ENCODE data around the gene WNT11. TPM values are rescaled to one million over a fixed set of nuclear protein-coding genes. Genes with fewer than 3 reads are reported as not detected.
"Not testable (repeated sequence)": the region's sequence is repeated elsewhere in the genome, so short reads cannot be mapped to it uniquely, and the experiment has no call there.

The WNT11 gene
- total RNA-seq, 4 donors from 2014 or later, result 6.6 to 7.5 (median 6.9) TPM

DNA sequence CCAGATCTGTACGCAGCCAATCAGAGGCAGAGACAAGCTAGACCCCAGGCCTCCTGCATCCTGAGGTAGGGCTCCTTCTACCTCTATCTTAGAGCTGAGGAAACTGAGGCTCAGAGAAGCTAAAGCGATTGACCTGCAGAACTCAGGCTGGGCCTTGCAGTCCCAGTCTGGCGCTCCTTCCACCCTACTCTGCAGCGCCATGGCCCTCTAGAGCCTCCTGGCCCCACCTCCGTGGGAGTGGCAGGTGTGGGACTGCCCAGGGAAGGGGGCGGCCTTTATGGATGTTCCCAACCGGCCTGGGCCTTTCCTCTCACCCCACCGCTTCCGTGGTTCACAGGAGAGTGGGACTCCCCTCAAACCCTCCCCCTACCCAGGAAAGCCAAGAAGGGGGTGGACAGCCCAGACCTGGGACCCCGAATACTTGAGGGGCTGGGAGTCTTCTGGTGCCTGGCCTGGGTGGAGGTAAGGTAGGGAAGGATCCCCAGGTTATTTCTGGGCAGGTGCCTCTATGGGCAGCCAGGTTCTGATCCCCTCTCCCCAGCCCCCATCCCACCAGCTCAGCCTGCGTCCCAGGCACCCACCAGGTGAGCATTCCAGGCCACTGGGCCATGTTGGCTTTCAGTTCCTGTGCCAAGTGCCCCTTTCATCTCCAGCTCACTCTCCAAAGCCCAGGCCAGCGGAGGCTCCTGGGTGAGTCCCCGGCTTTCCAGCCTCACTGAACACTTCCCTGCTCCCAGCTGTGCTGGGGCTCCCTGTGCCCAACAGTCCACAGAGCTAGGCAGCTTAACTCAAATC is 3.0 kb downstream of the WNT11 start:
- peaks cover 6 to 33% (median 22%) of the 10 kb centered on the region in 4 donors for H3K4me1 ChIP-seq
- no peak overlapping the region for H3K27ac ChIP-seq
- H3K4me3 ChIP-seq, result no peak overlapping the region
- no peaks in the 10 kb centered on the region for H3K36me3 ChIP-seq
- DNase-seq, result no peak
- peaks cover 0 to 9% of the 10 kb centered on the region in 2 donors for H3K27me3 ChIP-seq
- no peak for TF ChIP-seq POLR2A (IDR thresholded peaks at IDR 0.05)
- TF ChIP-seq, protein P1, sequence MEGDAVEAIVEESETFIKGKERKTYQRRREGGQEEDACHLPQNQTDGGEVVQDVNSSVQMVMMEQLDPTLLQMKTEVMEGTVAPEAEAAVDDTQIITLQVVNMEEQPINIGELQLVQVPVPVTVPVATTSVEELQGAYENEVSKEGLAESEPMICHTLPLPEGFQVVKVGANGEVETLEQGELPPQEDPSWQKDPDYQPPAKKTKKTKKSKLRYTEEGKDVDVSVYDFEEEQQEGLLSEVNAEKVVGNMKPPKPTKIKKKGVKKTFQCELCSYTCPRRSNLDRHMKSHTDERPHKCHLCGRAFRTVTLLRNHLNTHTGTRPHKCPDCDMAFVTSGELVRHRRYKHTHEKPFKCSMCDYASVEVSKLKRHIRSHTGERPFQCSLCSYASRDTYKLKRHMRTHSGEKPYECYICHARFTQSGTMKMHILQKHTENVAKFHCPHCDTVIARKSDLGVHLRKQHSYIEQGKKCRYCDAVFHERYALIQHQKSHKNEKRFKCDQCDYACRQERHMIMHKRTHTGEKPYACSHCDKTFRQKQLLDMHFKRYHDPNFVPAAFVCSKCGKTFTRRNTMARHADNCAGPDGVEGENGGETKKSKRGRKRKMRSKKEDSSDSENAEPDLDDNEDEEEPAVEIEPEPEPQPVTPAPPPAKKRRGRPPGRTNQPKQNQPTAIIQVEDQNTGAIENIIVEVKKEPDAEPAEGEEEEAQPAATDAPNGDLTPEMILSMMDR (IDR thresholded peaks at IDR 0.05), result no peak
- H3K9me3 ChIP-seq, result no peaks in the 10 kb centered on the region

GRCh38 chr11:76201672-76202412 is 4.5 kb downstream of the WNT11 start:
- H3K36me3 ChIP-seq, result no peaks in the 10 kb centered on the region
- TF ChIP-seq, protein P1 (IDR thresholded peaks at IDR 0.05), result no peak
- no peak for TF ChIP-seq POLR2A (IDR thresholded peaks at IDR 0.05)
- H3K4me1 ChIP-seq, result peaks cover 6 to 19% (median 10%) of the 10 kb centered on the region in 4 donors
- peaks cover 0 to 9% of the 10 kb centered on the region in 2 donors for H3K27me3 ChIP-seq
- no peak overlapping the region for H3K27ac ChIP-seq
- no peaks in the 10 kb centered on the region for H3K9me3 ChIP-seq
- no peak for DNase-seq
- H3K4me3 ChIP-seq, result no peak overlapping the region

DNA sequence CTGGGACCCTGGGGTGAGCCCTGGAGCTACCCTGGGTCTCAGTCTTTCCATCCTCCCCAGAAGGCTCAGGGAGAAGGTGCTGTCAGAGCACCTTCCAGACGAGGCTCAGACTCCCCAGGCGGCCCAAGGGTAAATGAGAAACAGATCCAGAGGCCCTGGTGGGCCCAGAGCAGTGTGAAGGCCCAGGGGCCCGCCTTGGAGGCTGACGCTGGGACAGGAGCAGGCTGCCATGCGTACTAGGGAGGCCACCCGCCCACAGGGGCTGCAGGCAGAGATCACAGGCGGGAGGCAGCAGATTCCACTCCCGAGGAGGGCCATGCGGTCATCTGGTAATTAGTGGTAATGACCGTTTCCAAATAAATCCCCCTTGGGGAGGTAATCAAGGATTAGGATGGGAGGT is 5.2 kb downstream of the WNT11 start:
- peaks cover 0 to 9% of the 10 kb centered on the region in 2 donors for H3K27me3 ChIP-seq
- TF ChIP-seq, protein P1 (IDR thresholded peaks at IDR 0.05), result no peak
- TF ChIP-seq POLR2A (IDR thresholded peaks at IDR 0.05), result no peak
- no peak for DNase-seq

GRCh38 chr11:76200006-76200940 is 6.0 kb downstream of the WNT11 start:
- TF ChIP-seq, protein P1 (IDR thresholded peaks at IDR 0.05), result no peak
- TF ChIP-seq POLR2A (IDR thresholded peaks at IDR 0.05), result no peak
- Histone ChIP-seq H3K27ac (no peak overlapping the region), H3K27me3 (peaks cover 0 to 2% of the 10 kb centered on the region in 2 donors), H3K36me3 (no peaks in the 10 kb centered on the region), H3K4me1 (peaks cover 0 to 3% (median 0%) of the 10 kb centered on the region in 4 donors), H3K9me3 (no peaks in the 10 kb centered on the region), H3K4me3 (no peak overlapping the region)
- DNase-seq, result no peak

More for the DNA sequence above, 5.2 kb downstream of the WNT11 start:
- H3K4me1 ChIP-seq, result peaks cover 1 to 11% (median 6%) of the 10 kb centered on the region in 4 donors
- no peak overlapping the region for H3K27ac ChIP-seq
- H3K4me3 ChIP-seq, result no peak overlapping the region
- H3K9me3 ChIP-seq, result no peaks in the 10 kb centered on the region
- no peaks in the 10 kb centered on the region for H3K36me3 ChIP-seq

DNA sequence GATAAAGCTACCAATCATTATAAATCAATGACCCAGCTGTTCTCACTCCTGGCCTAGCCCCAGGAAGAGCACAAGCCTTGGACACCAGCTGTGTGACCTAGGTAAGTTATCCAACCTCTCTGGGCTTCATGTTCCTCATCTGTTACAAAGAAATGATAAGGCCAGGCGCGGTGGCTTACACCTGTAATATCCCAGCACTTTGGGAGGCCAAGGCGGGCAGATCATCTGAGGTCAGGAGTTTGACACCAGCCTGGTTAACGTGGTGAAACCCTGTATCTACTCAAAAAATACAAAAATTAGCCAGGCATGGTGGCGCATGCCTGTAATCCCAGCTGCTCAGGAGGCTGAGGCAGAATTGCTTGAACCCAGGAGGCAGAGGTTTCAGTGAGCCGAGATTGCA is 7.6 kb downstream of the WNT11 start:
- DNase-seq, H3K9me3 ChIP-seq, H3K4me3 ChIP-seq, H3K27ac ChIP-seq, H3K4me1 ChIP-seq, H3K36me3 ChIP-seq, H3K27me3 ChIP-seq: not testable (repeated sequence)
